ENCODE results near the gene PPP1R12A.
"Not testable (repeated sequence)": the region's sequence is repeated elsewhere in the genome, so short reads cannot be mapped to it uniquely, and the experiment has no call there.

Gene PPP1R12A

DNA sequence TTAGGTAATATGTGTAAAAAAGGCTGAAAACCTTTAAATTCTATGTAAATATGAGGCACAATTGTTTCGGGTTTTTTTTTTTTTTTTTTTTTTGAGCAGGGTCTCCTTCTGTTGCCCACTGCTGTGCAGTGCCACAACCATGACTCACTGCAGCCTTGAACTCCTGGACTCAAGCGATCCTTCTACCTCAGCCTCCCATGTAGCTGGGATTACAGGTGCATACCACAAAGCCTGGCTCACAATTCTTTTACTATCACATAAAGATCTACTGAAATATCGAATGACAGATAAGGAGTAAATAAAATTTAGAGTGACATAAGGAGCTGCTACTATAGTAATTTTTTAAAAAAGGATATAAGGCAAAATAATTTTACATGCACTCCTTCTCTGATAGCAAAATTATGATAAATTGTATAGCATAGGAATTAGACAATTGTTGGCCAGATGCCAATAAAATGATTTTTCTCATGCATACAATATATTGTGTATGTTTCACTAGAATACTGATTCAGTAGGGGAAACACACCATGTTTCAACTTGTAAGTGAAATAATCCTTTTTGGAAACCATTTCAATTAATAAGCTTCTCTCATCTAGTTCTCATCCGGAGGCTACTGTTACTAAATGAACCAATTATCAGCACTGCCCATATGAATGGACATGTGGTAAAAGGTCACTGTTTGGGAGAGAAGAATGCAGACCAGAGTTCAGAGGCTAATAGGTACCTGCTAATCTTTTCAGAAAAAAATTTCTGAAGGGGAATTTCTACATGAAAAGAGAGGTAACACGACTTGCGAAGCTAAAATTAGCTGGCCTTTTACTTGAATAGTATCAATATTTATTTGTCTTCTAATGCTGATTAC is 108.4 kb downstream of the PPP1R12A start:
- H3K4me3 ChIP-seq (ENCODE audit: low read length), result no peak overlapping the region
- TF ChIP-seq, protein P1, sequence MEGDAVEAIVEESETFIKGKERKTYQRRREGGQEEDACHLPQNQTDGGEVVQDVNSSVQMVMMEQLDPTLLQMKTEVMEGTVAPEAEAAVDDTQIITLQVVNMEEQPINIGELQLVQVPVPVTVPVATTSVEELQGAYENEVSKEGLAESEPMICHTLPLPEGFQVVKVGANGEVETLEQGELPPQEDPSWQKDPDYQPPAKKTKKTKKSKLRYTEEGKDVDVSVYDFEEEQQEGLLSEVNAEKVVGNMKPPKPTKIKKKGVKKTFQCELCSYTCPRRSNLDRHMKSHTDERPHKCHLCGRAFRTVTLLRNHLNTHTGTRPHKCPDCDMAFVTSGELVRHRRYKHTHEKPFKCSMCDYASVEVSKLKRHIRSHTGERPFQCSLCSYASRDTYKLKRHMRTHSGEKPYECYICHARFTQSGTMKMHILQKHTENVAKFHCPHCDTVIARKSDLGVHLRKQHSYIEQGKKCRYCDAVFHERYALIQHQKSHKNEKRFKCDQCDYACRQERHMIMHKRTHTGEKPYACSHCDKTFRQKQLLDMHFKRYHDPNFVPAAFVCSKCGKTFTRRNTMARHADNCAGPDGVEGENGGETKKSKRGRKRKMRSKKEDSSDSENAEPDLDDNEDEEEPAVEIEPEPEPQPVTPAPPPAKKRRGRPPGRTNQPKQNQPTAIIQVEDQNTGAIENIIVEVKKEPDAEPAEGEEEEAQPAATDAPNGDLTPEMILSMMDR (IDR thresholded peaks at IDR 0.05; ENCODE audit: insufficient read depth, low read depth, low read length, missing control alignments), result no peak
- peak; percentile 11 for DNase-seq (ENCODE audit: low read depth)

GRCh38 chr12:79822475-79822874 is 112.4 kb downstream of the PPP1R12A start:
- no peak overlapping the region for H3K4me3 ChIP-seq (ENCODE audit: low read length)
- peak; percentile 68 for DNase-seq (ENCODE audit: low read depth)
- TF ChIP-seq, protein P1 (IDR thresholded peaks at IDR 0.05; ENCODE audit: insufficient read depth, low read depth, low read length, missing control alignments), result no peak

DNA sequence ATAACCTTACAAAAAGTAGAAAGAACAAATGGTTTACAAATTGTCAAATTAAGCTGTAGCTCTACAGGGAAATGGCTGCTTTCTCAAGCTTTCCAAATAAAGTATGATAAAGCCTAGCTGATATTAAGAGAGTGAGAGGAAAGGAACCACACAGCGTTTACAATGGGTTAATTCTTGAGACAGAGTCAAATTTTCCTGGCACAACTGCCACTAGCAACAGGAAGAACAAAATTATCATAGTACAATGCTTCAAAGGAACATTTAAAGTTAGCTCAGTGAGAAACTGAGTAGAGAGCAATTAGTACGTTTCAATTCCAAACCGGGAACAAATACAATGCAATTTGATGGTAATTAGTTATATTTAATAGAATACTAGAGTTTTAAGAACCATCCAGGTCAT is 116.0 kb downstream of the PPP1R12A start:
- H3K4me3 ChIP-seq (ENCODE audit: low read length), result no peak overlapping the region
- TF ChIP-seq, protein P1 (IDR thresholded peaks at IDR 0.05; ENCODE audit: insufficient read depth, low read depth, low read length, missing control alignments), result no peak
- no peak for DNase-seq (ENCODE audit: low read depth)

GRCh38 chr12:79784366-79785065 is 150.4 kb downstream of the PPP1R12A start:
- DNase-seq (ENCODE audit: low read depth), result peak; percentile 43
- not testable (repeated sequence) for H3K4me3 ChIP-seq (ENCODE audit: low read length)

DNA sequence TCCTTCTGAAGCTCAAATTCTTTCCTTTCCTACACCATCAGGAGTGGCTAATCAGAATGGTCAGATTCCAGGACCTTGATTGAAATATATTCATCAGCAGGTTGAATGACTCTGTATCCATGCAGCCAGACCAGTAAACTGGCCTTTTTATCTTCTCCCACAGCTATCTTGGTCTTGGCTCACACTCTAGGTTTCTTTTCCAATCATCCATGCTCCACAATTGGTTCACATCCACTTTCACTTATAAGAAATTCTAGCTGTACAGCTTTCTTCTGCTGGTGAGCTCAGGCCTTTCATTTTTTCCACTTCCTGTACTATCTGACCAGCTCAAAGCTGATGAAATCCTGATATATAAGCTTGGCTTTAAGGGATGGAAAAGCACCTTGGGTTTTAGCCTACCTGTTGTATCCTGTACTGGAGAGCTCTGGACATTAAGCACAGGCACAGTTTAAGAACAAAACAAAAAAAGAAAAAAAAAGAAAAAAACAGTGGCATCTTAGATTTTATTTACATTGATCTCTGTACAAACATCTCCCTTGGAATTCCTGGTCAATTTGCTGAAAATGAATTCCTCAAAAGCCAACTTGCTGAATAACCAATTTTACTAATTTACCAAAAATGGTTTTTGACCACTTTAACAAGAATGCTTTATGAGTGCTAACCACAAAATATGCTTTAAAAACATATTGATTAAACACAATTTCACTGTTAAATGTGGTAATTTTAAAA is 152.6 kb downstream of the PPP1R12A start:
- TF ChIP-seq, protein P1 (IDR thresholded peaks at IDR 0.05; ENCODE audit: insufficient read depth, low read depth, low read length, missing control alignments), result no peak
- no peak overlapping the region for H3K4me3 ChIP-seq (ENCODE audit: low read length)
- no peak for DNase-seq (ENCODE audit: low read depth)

- TF ChIP-seq, protein P1 (IDR thresholded peaks at IDR 0.05; ENCODE audit: insufficient read depth, low read depth, low read length, missing control alignments), result no peak
- H3K4me3 ChIP-seq (ENCODE audit: low read length), result no peak overlapping the region
- DNase-seq (ENCODE audit: low read depth), result peak; percentile 14
Observed at GRCh38 chr12:79778802-79779448, 156.0 kb downstream of the PPP1R12A start.
